GM18858 (cell line): ENCODE measurements around the gene STEAP1B.
"Not testable (repeated sequence)": the region's sequence is repeated elsewhere in the genome, so short reads cannot be mapped to it uniquely, and the experiment has no call there.

Source experiments
- ATAC-seq: cut with Tn5 transposase; IDR thresholded peaks from one replicate; pipeline ENCODE4 v1.9.1; 2021; ENCODE audit not compliant: unreplicated experiment

The STEAP1B gene

GRCh38 chr7:22460363-22460988 is 39.5 kb downstream of the STEAP1B start:
- no peak for ATAC-seq

- no peak for ATAC-seq
Observed at GRCh38 chr7:22457471-22457870, 42.5 kb downstream of the STEAP1B start.

GRCh38 chr7:22454446-22454845 is 45.5 kb downstream of the STEAP1B start:
- no peak for ATAC-seq

GRCh38 chr7:22452960-22453558 is 46.9 kb downstream of the STEAP1B start:
- ATAC-seq = no peak

GRCh38 chr7:22452142-22452959 is 47.6 kb downstream of the STEAP1B start:
- no peak for ATAC-seq

- ATAC-seq = not testable (repeated sequence)
Observed at GRCh38 chr7:22450013-22450412, 50.0 kb downstream of the STEAP1B start.

GRCh38 chr7:22447762-22448161 is 52.2 kb downstream of the STEAP1B start:
- ATAC-seq = peak; percentile 87

GRCh38 chr7:22447008-22447407 is 53.0 kb downstream of the STEAP1B start:
- no peak for ATAC-seq

GRCh38 chr7:22445853-22446252 is 54.1 kb downstream of the STEAP1B start:
- no peak for ATAC-seq

GRCh38 chr7:22445140-22445743 is 54.7 kb downstream of the STEAP1B start:
- ATAC-seq = no peak

GRCh38 chr7:22444181-22444971 is 55.6 kb downstream of the STEAP1B start:
- no peak for ATAC-seq

GRCh38 chr7:22443370-22444180 is 56.4 kb downstream of the STEAP1B start:
- ATAC-seq = no peak

- no peak for ATAC-seq
Observed at GRCh38 chr7:22442882-22443369, 57.1 kb downstream of the STEAP1B start.

GRCh38 chr7:22442187-22442881 is 57.7 kb downstream of the STEAP1B start:
- no peak for ATAC-seq

- ATAC-seq = no peak
Observed at GRCh38 chr7:22441157-22441556, 58.8 kb downstream of the STEAP1B start.

GRCh38 chr7:22438994-22439393 is 61.0 kb downstream of the STEAP1B start:
- ATAC-seq = no peak

- not testable (repeated sequence) for ATAC-seq
Observed at GRCh38 chr7:22436552-22436951, 63.4 kb downstream of the STEAP1B start.

GRCh38 chr7:22435720-22436119 is 64.3 kb downstream of the STEAP1B start:
- peak; percentile 7 for ATAC-seq

GRCh38 chr7:22435105-22435504 is 64.9 kb downstream of the STEAP1B start:
- peak; percentile 85 for ATAC-seq
